Heart right ventricle (tissue), 16 donors: ENCODE measurements around the gene VAV1. TPM values are rescaled to one million over a fixed set of nuclear protein-coding genes. Genes with fewer than 3 reads are reported as not detected.

ENCODE experiments used
- ATAC-seq, 8 donors: fragments of 200-7000 bp; cut with Tn5 transposase; one replicate each; pipeline ENCODE4 v1.9.1; 2020; ENCODE audit warnings: mild to moderate bottlenecking in 8 of 8, moderate library complexity in 8 of 8, moderate number of reproducible peaks in 1 of 8
- DNase-seq, 2 donors: peaks; one replicate each; pipeline ENCODE4 v3.0.0-alpha.2; 2020
- H3K27ac ChIP-seq, 10 donors: fragments of 200-600 bp; sonication (generic) in 2 of 10; one replicate each; pipeline versions ENCODE4 v1.5.0 to v1.8.0; 2020 to 2022; ENCODE audit warnings: mild to moderate bottlenecking in 3 of 10
- H3K27me3 ChIP-seq, 7 donors: fragments of 200-600 bp; one replicate each; pipeline ENCODE4 v1.8.0; 2021 to 2022; ENCODE audit warnings: mild to moderate bottlenecking in 2 of 7
- H3K36me3 ChIP-seq, 9 donors: fragments of 200-600 bp; sonication (generic) in 1 of 9; one replicate each; pipeline versions ENCODE4 v1.5.0 to v1.8.0; 2020 to 2022; ENCODE audit warnings: mild to moderate bottlenecking in 2 of 9
- H3K4me1 ChIP-seq, 9 donors: fragments of 200-600 bp; sonication (generic) in 1 of 9; one replicate each; pipeline versions ENCODE4 v1.5.0 to v1.8.0; 2020 to 2022; ENCODE audit warnings: mild to moderate bottlenecking in 4 of 9
- H3K4me3 ChIP-seq, 10 donors: fragments of 200-600 bp; sonication (generic) in 2 of 10; one replicate each; pipeline versions ENCODE4 v1.5.0 to v1.8.0; 2020 to 2022; ENCODE audit warnings: mild to moderate bottlenecking in 7 of 10, moderate library complexity in 2 of 10
- H3K9me3 ChIP-seq, 11 donors: fragments of 200-600 bp in 10 of 11; sonication (generic) in 2 of 11; one replicate each; pipeline versions ENCODE4 v1.5.0 to v1.8.0; 2013 to 2022; ENCODE audit warnings: mild to moderate bottlenecking in 2 of 11, control low read depth in 1 of 11, moderate library complexity in 1 of 11
- WGBS, 2 donors: extraction: QIAGEN DNeasy Blood & Tissue Kit; methylation state at CpG; one replicate each; pipeline ENCODE4 v1.1.7; 2013; ENCODE audit warnings: inconsistent platforms in 1 of 2; 5-methylcytosine and 5-hydroxymethylcytosine counted together
- intact Hi-C, 10 donors: fragments of 100-400 bp; cut with DNase I; formaldehyde crosslinking; loops; one replicate each; pipeline versions ENCODE4 v1.11.1 to v1.14.2; 2022
- polyA plus RNA-seq, 2 donors: library from polyadenylated mRNA; stranded (reverse); fragments of 200-250 nt; gene quantifications; one replicate each; pipeline ENCODE4 v1.2.3, GENCODE V29; 2013
- total RNA-seq, 10 donors: library from RNA; stranded (reverse); fragmentation: NEBNext Ultra II Directional in 3 of 10; extraction: Animal tissue kit (Norgen Biotek cat#: 25700) in 3 of 10; gene quantifications; one replicate each; pipeline versions ENCODE4 v1.2.1 to v1.2.4, GENCODE V29; 2021 to 2023
- TF ChIP-seq, protein P1 (sequence below), 9 donors: fragments of 200-600 bp; sonication (generic) in 2 of 9; IDR thresholded peaks; one replicate each; pipeline versions ENCODE4 v1.5.0 to v1.8.0; 2021 to 2022; ENCODE audit warnings: antibody characterized with exemption in 9 of 9, mild to moderate bottlenecking in 5 of 9, moderate library complexity in 1 of 9
- donor health status: Arrhythmogenic right ventricular cardiomyopathy.
- donor health status: ischemic (EF 13 %, LVEDD 7.1; RV severe dilation, severe dysfunction).
- donor health status: healthy with polysubstance abuse.
- donor health status: DM: no; HTN: yes; CAD: no.
- donor health status: DM: no; HTN: no; CAD: no.
- donor health status: ischemic (EF 25% LVEDD 6.9; RV normal size, moderate dysfunction).
- donor health status: ischemic (EF 25% LVEDD 5.7; RV mildly dilated, moderate dysfunction).
- donor health status: healthy.
- donor health status: DM: yes; HTN: yes; CAD: no.
- donor health status: Ischemic cardiomyopathy.
- donor health status: ischemic (EF 35%, LVEDD 5.7; RV mildly dilated, moderate dysfunction).
- donor health status: nonischemic (EF 11% LVEDD 7.7; RV severe dilation, severe dysfunction).
- donor health status: DM: yes; HTN: yes; CAD: no.
- donor health status: PGD.
- donor health status: ischemic (EF 29% LVEDD 5.4; RV normal size, mild dysfunction).
- donor health status: nonischemic (EF 23%, LVEDD 6.1; RV moderate dilation, normal function).

VAV1 gene
- total and polyA plus RNA-seq, 12 donors: 0.45 to 11.0 (median 1.4) TPM

DNA sequence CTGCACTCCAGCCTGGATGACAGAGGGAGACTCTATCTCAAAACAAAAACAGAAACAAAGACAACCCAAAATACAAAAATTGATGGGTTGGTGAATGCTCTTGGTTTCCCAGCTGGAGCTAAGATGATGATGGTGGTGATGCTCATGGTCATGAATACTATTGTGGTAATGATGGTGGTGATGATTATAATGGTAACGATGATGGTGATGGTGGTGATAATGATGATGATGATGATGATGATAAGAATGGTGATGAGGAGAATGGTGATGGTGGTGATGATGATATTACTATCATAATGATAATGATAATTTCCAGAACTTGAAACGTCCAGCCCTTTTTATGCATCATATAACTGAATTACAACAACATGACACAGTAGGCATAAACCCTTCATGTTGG lies 40.1 kb downstream of the VAV1 start:
- DNase-seq (no peak), ATAC-seq (no peak)
- no peaks in the 10 kb centered on the region for H3K4me1 ChIP-seq
- peaks cover 0 to 12% (median 0%) of the 10 kb centered on the region in 11 donors for H3K9me3 ChIP-seq
- H3K27me3 ChIP-seq: peaks cover 0 to 4% (median 0%) of the 10 kb centered on the region in 7 donors
- intact Hi-C loops: no loop called here
- H3K4me3 ChIP-seq: no peak overlapping the region
- no peak overlapping the region for H3K27ac ChIP-seq
- 88 to 90% methylated on average over 2 of the region's 2 CpGs for WGBS, 2 donors
- H3K36me3 ChIP-seq: no peaks in the 10 kb centered on the region
- TF ChIP-seq, protein P1, sequence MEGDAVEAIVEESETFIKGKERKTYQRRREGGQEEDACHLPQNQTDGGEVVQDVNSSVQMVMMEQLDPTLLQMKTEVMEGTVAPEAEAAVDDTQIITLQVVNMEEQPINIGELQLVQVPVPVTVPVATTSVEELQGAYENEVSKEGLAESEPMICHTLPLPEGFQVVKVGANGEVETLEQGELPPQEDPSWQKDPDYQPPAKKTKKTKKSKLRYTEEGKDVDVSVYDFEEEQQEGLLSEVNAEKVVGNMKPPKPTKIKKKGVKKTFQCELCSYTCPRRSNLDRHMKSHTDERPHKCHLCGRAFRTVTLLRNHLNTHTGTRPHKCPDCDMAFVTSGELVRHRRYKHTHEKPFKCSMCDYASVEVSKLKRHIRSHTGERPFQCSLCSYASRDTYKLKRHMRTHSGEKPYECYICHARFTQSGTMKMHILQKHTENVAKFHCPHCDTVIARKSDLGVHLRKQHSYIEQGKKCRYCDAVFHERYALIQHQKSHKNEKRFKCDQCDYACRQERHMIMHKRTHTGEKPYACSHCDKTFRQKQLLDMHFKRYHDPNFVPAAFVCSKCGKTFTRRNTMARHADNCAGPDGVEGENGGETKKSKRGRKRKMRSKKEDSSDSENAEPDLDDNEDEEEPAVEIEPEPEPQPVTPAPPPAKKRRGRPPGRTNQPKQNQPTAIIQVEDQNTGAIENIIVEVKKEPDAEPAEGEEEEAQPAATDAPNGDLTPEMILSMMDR (IDR thresholded peaks at IDR 0.05): no peak

GRCh38 chr19:6813659-6814058 lies 41.2 kb downstream of the VAV1 start:
- no peak overlapping the region for H3K4me3 ChIP-seq
- H3K27me3 ChIP-seq: peaks cover 0 to 4% (median 0%) of the 10 kb centered on the region in 7 donors
- H3K36me3 ChIP-seq: no peaks in the 10 kb centered on the region
- DNase-seq: no peak
- no peak overlapping the region for H3K27ac ChIP-seq
- H3K9me3 ChIP-seq: peaks cover 0 to 5% (median 0%) of the 10 kb centered on the region in 11 donors
- no peak for ATAC-seq
- intact Hi-C loops: no loop called here
- WGBS, 2 donors: 78 to 80% methylated on average over 4 of the region's 4 CpGs
- H3K4me1 ChIP-seq: no peaks in the 10 kb centered on the region
- TF ChIP-seq, protein P1 (IDR thresholded peaks at IDR 0.05): no peak

- TF ChIP-seq, protein P1 (IDR thresholded peaks at IDR 0.05): no peak
- 80 to 84% methylated on average over 3 of the region's 3 CpGs for WGBS, 2 donors
These were observed 44.7 kb downstream of the VAV1 start for GRCh38 chr19:6817179-6817578.

DNA sequence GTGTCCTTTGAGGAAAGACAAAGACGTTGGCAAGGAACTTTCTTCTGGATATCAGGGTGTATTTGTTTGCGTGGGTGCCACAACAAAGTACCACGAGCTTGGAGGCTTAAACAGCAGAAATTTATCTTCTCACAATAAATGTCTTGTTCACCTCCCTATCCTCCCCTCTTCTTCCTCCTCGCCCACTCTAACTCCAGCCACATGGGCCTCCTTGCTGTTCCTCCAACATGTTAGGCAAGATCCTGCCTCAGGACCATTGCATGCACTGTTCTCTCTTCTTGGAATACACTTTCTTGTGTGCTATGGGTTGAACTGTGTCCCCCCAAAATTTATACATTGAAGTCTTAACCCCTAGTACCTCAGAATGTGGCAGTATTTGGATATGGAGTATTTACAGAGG lies 45.7 kb downstream of the VAV1 start:
- ATAC-seq (no peak), DNase-seq (no peak)
- no peak overlapping the region for H3K27ac ChIP-seq
- peaks cover 0 to 11% (median 0%) of the 10 kb centered on the region in 7 donors for H3K27me3 ChIP-seq
- H3K9me3 ChIP-seq: peaks cover 0 to 24% (median 14%) of the 10 kb centered on the region in 11 donors
- H3K4me1 ChIP-seq: no peaks in the 10 kb centered on the region
- intact Hi-C loops: no loop called here
- WGBS, 2 donors: 66 to 71% methylated on average over 4 of the region's 4 CpGs
- H3K36me3 ChIP-seq: peaks cover 0 to 36% (median 0%) of the 10 kb centered on the region in 9 donors
- TF ChIP-seq, protein P1 (IDR thresholded peaks at IDR 0.05): no peak
- no peak overlapping the region for H3K4me3 ChIP-seq

More at GRCh38 chr19:6817179-6817578, 44.7 kb downstream of the VAV1 start:
- Histone ChIP-seq H3K9me3 (peaks cover 0 to 27% (median 14%) of the 10 kb centered on the region in 11 donors), H3K4me3 (no peak overlapping the region), H3K27ac (no peak overlapping the region), H3K27me3 (peaks cover 0 to 9% (median 0%) of the 10 kb centered on the region in 7 donors), H3K4me1 (no peaks in the 10 kb centered on the region), H3K36me3 (peaks cover 0 to 28% (median 0%) of the 10 kb centered on the region in 9 donors)
- ATAC-seq (no peak), DNase-seq (no peak)
- intact Hi-C loops: no loop called here
